ENCODE measurements around the gene DIO2. TPM values are rescaled to one million over a fixed set of nuclear protein-coding genes. Genes with fewer than 3 reads are reported as not detected.

The DIO2 gene
- total and polyA plus RNA-seq, 2 of the 8 experiments (the other 6 are each of a cell fraction or from before 2014, with no cell fraction given), result 0.03 to 0.65 TPM

DNA sequence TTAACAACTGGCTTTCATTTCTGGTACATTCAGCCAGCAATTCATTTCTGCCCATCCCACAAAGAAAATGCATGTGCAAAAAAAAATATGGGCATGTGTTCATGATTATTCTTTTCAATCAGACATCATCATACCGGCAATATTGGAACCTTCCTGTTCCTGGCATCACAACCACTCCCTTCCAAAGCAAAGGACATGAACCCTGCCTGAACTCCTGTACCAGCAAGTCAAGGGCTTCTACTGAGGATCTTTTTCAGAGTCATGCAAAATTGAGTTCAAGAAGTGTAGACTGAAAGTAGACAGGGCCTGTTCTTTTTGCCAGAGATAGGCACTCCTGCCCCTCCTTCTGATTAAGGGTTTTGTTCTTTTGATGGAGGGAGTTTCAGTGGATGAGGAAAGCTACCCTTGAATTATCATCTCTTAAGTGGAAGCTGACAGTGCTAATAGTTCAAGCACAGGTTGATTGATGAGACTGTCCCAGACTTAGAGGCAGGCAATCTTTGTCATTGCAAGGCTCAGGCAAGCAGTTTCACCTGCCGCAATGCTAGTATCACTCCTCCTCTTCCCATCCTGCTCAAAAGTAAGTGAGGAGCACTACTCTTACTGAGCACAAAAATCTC lies 22.3 kb upstream of the DIO2 start:
- H2BK12ac ChIP-seq (ENCODE audit: low read depth, low read length), result no peak overlapping the region
- FAIRE-seq, result no peak
- peaks cover 17 to 29% of the 10 kb centered on the region in 2 experiments for H3K9me3 ChIP-seq (ENCODE audit: insufficient read depth in 2 of 2, low read depth in 1 of 2, low read length in 1 of 2)
- no peak overlapping the region for H4K8ac ChIP-seq (ENCODE audit: extremely low read depth, insufficient read depth, low read length)
- H2BK15ac ChIP-seq (ENCODE audit: low read length), result no peak overlapping the region
- no peaks in the 10 kb centered on the region for H3K23me2 ChIP-seq (ENCODE audit: low read depth, low read length)
- H3K4me2 ChIP-seq (ENCODE audit: insufficient read depth in 1 of 2, low read depth in 2 of 2, low read length in 2 of 2), result no peak overlapping the region
- H3K79me1 ChIP-seq (ENCODE audit: low read depth, low read length), result no peaks in the 10 kb centered on the region
- no peak overlapping the region for H3K27ac ChIP-seq (ENCODE audit: low read depth, low read length)
- CTCF ChIA-PET (ENCODE audit: partially characterized antibody), result no interaction called here
- no peak overlapping the region for H2BK5ac ChIP-seq (ENCODE audit: low read depth, low read length)
- no peak overlapping the region for H2BK20ac ChIP-seq (ENCODE audit: low read length)
- no peak overlapping the region for H4K5ac ChIP-seq (ENCODE audit: insufficient read length, low read depth, low read length)
- H2BK120ac ChIP-seq (replicated peaks; ENCODE audit: low read depth, low read length), result no peak overlapping the region
- H3K9ac ChIP-seq (replicated peaks in 1 of 4; ENCODE audit: extremely low read depth in 1 of 4, low read depth in 3 of 4, low read length in 3 of 4), result no peak overlapping the region
- 0 out of 8 replicates have a peak, but pooled peaks cover 0 to 3% (median 0%) of the 10 kb centered on the region in 4 experiments for H3K36me3 ChIP-seq (ENCODE audit: control insufficient read depth in 2 of 4, insufficient read depth in 4 of 4, low read length in 3 of 4)
- H3K4me3 ChIP-seq (ENCODE audit: extremely low read depth in 1 of 4, insufficient read depth in 2 of 4, low read depth in 3 of 4, low read length in 4 of 4), result no peak overlapping the region
- no peak overlapping the region for H3K56ac ChIP-seq (replicated peaks; ENCODE audit: insufficient read length, low read depth, low read length)
- H3K14ac ChIP-seq (ENCODE audit: insufficient read length), result no peak overlapping the region
- WGBS, 2 experiments (ENCODE audit: extremely low coverage in 1 of 2, insufficient coverage in 1 of 2, insufficient read length in 1 of 2, insufficient replicate concordance in 2 of 2, low coverage in 1 of 2, low lambda C conversion rate in 2 of 2, missing lambda C conversion rate in 1 of 2), result 90% methylated on average over 2 of the region's 2 CpGs; no CpG with 5 or more reads in 1 of the 2 experiments
- no peak overlapping the region for H3K4ac ChIP-seq (replicated peaks; ENCODE audit: insufficient read length, low read depth, low read length)
- H3K79me2 ChIP-seq (ENCODE audit: control insufficient read depth in 1 of 2, insufficient read depth in 2 of 2, low read length in 2 of 2), result no peaks in the 10 kb centered on the region
- H4K91ac ChIP-seq (replicated peaks; ENCODE audit: insufficient read length, low read length), result no peak overlapping the region
- no peaks in the 10 kb centered on the region for H4K20me1 ChIP-seq (replicated peaks in 1 of 2; ENCODE audit: control insufficient read depth in 1 of 2, insufficient read depth in 2 of 2, low read length in 2 of 2)
- H3K18ac ChIP-seq (ENCODE audit: extremely low read depth, low read length), result no peak overlapping the region
- no peaks in the 10 kb centered on the region for H3K4me1 ChIP-seq (replicated peaks in 1 of 4; ENCODE audit: control insufficient read depth in 3 of 4, insufficient read depth in 4 of 4, low read length in 3 of 4)
- no peaks in the 10 kb centered on the region for H3K27me3 ChIP-seq (replicated peaks in 1 of 4; ENCODE audit: control insufficient read depth in 3 of 4, extremely low read depth in 1 of 4, insufficient read depth in 3 of 4, low read length in 3 of 4)
- H3K23ac ChIP-seq (ENCODE audit: insufficient read length), result no peak overlapping the region
- no peak for DNase-seq (ENCODE audit: low read depth in 1 of 2, low spot score in 2 of 2)
- H2AFZ ChIP-seq (ENCODE audit: low read length), result no peak overlapping the region
- POLR2A ChIA-PET (ENCODE audit: partially characterized antibody), result no interaction called here
- no peak overlapping the region for H2AK5ac ChIP-seq (ENCODE audit: low read depth, low read length)
- TF ChIP-seq EGR1 (IDR thresholded peaks at IDR 0.05; ENCODE audit: borderline replicate concordance, low read depth, low read length) (no peak), RBBP5 (IDR thresholded peaks at IDR 0.05; ENCODE audit: borderline replicate concordance, low read depth, low read length) (no peak), HDAC6 (IDR thresholded peaks at IDR 0.05; ENCODE audit: low read depth, low read length) (no peak), SP1 (IDR thresholded peaks at IDR 0.05; ENCODE audit: low read depth, low read length) (no peak), RNF2 (IDR thresholded peaks at IDR 0.05; ENCODE audit: borderline replicate concordance, low read depth, low read length, missing control alignments, poor library complexity, severe bottlenecking) (no peak), SAP30 (IDR thresholded peaks at IDR 0.05; ENCODE audit: insufficient read depth, insufficient replicate concordance, low read length) (no peak), FOSL1 (IDR thresholded peaks at IDR 0.05; ENCODE audit: insufficient read depth, low read depth, low read length) (no peak), JUN (IDR thresholded peaks at IDR 0.05; ENCODE audit: low read depth, low read length) (no peak), TAF1 (IDR thresholded peaks at IDR 0.05; ENCODE audit: low read depth, low read length) (no peak)
- TF ChIP-seq, protein P1, sequence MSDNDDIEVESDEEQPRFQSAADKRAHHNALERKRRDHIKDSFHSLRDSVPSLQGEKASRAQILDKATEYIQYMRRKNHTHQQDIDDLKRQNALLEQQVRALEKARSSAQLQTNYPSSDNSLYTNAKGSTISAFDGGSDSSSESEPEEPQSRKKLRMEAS (IDR thresholded peaks at IDR 0.05), result no peak
- TF ChIP-seq, protein P2, sequence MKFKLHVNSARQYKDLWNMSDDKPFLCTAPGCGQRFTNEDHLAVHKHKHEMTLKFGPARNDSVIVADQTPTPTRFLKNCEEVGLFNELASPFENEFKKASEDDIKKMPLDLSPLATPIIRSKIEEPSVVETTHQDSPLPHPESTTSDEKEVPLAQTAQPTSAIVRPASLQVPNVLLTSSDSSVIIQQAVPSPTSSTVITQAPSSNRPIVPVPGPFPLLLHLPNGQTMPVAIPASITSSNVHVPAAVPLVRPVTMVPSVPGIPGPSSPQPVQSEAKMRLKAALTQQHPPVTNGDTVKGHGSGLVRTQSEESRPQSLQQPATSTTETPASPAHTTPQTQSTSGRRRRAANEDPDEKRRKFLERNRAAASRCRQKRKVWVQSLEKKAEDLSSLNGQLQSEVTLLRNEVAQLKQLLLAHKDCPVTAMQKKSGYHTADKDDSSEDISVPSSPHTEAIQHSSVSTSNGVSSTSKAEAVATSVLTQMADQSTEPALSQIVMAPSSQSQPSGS (IDR thresholded peaks at IDR 0.05; ENCODE audit: low read length), result no peak
